Measurements from ENCODE around the gene CSGALNACT2.

GRCh38 chr10:43192884-43193283, 54.6 kb downstream of the CSGALNACT2 start:
- TF ChIP-seq JUND (IDR thresholded peaks at IDR 0.05) (no peak), CTCF (IDR thresholded peaks at IDR 0.05; ENCODE audit: low read depth, low read length, missing input control) (no peak), TAF1 (conservative IDR thresholded peaks at IDR 0.05) (no peak), MAX (IDR thresholded peaks at IDR 0.05) (no peak), REST (IDR thresholded peaks at IDR 0.05) (no peak), RAD21 (IDR thresholded peaks at IDR 0.05) (no peak), FOXA1 (IDR thresholded peaks at IDR 0.05) (no peak), ZBTB33 (IDR thresholded peaks at IDR 0.05) (no peak), EGR1 (IDR thresholded peaks at IDR 0.05; ENCODE audit: low read depth in 2 of 2) (no peak), GABPA (IDR thresholded peaks at IDR 0.05 in 1 of 2, conservative IDR thresholded peaks at IDR 0.05 in 1 of 2) (no peak), YY1 (IDR thresholded peaks at IDR 0.05) (no peak), SP1 (IDR thresholded peaks at IDR 0.05) (no peak), ATF3 (IDR thresholded peaks at IDR 0.05) (no peak)
